ENCODE measurements around the gene PAK6.

The PAK6 gene

DNA sequence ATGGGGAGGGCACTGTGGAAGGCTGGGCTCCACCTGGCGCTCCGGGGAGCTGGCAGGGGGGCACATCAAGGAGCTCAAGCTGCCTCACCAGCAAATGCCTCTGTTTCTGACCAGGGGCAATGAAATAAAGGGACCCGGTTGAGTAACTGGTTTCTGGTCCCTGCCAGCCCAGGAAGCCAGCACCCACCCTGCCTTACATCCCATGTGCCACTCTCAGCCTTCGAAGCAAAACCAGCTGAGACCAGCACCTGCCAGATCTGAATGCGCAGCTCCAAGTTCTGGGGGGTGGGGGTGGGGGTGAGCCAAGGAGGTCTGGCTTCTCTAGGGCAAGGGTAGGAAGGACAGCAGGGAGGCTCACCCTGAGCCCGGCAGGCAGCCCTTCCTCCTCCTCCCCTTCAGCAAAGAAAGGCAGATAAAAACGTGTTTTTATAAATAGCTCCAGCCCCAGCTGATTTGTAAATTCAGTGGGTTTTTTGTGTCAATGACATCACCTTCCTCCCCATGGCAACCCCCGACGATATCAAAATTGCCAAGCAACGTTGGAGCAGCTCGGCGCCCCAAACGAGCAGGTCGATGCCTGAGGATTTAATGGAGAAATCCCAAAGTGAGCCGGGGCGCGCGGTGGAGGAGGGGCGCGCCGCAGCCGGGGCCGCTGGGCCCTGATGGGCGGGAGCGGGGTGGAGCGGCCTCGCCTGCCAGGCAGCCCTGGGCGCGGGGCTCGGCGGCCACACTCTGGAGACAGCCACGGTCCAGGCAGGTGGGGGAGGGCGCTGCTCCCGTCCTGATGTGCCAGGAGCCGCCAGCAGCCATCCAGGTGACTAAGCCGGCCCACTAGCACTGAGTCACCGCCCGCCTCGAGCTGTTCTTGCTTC, at the start of gene PAK6:
Gene PAK6, plus strand, starts transcription at position 532 of the 872 bp plus-strand sequence. CDS start 25,723 bp downstream, outside the sequence.
- Histone ChIP-seq H3K27ac (no peak within 1 kb of the TSS), H3K4me3 (peak within 1 kb of the TSS; percentile 71)
- TF ChIP-seq, protein P1, sequence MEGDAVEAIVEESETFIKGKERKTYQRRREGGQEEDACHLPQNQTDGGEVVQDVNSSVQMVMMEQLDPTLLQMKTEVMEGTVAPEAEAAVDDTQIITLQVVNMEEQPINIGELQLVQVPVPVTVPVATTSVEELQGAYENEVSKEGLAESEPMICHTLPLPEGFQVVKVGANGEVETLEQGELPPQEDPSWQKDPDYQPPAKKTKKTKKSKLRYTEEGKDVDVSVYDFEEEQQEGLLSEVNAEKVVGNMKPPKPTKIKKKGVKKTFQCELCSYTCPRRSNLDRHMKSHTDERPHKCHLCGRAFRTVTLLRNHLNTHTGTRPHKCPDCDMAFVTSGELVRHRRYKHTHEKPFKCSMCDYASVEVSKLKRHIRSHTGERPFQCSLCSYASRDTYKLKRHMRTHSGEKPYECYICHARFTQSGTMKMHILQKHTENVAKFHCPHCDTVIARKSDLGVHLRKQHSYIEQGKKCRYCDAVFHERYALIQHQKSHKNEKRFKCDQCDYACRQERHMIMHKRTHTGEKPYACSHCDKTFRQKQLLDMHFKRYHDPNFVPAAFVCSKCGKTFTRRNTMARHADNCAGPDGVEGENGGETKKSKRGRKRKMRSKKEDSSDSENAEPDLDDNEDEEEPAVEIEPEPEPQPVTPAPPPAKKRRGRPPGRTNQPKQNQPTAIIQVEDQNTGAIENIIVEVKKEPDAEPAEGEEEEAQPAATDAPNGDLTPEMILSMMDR (IDR thresholded peaks at IDR 0.05): no peak
- DNase-seq (ENCODE audit: low spot score): no peak

DNA sequence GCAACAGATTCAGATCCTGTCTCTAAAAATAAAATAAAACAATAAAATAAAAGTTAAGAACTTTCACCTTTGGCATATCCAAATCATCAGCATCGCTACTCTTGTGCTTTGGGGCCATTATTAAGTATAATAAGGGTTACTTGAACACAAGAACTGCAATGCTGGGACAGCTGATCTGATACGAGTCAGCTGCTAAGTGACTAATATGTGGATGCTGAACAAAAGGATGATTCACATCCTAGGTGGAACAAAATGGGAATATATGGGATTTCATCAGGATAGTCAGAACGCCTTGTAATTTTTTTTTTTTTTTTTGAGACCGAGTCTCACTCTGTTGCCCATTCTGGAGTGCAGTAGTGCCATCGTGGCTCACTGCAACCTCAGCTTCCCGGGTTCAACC, 48.3 kb upstream of the PAK6 start:
- H3K27ac ChIP-seq: no peak overlapping the region
- DNase-seq (ENCODE audit: low spot score): no peak
- TF ChIP-seq, protein P1 (IDR thresholded peaks at IDR 0.05): no peak
- no peak overlapping the region for H3K4me3 ChIP-seq

DNA sequence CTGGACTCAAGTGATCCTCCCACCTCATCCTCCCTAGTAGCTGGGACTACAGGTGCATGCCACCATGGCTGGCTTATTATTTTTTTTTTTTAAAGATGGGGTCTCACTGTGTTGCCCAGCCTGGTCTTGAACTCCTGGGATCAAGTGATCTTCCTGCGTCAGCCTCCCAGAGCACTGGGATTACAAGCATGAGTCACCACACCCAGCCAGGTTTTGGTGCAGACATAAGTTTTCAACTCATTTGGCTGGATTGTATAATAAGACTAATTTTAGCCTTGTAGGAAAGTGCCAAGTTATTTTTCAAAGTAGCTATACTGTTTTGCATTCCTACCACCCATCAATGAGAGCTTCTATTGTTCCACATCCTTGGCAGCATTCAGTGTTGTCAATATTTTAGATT, 45.9 kb upstream of the PAK6 start:
- no peak overlapping the region for H3K4me3 ChIP-seq
- H3K27ac ChIP-seq: no peak overlapping the region
- TF ChIP-seq, protein P1 (IDR thresholded peaks at IDR 0.05): no peak
- DNase-seq (ENCODE audit: low spot score): no peak

DNA sequence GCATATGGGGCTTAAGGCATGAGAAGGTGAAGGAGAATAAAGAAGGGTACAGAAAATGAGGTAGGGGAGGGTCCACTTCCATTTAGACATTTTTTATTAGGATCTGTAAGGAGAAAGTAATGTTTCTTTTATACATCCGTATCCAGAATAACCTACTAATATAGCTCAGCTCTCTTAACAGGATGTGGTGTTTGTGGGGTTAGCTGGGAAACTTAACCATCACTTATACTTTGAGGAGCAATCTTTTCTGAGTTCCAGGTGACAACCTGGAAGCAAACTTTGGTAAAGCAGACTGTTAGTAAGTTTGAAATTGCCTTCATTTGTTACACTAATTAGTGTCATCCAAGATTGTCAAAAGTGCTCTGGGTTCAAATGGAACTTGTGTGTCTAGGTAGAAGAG, 41.4 kb upstream of the PAK6 start:
- H3K4me3 ChIP-seq: no peak overlapping the region
- TF ChIP-seq, protein P1 (IDR thresholded peaks at IDR 0.05): no peak
- no peak for DNase-seq (ENCODE audit: low spot score)

DNA sequence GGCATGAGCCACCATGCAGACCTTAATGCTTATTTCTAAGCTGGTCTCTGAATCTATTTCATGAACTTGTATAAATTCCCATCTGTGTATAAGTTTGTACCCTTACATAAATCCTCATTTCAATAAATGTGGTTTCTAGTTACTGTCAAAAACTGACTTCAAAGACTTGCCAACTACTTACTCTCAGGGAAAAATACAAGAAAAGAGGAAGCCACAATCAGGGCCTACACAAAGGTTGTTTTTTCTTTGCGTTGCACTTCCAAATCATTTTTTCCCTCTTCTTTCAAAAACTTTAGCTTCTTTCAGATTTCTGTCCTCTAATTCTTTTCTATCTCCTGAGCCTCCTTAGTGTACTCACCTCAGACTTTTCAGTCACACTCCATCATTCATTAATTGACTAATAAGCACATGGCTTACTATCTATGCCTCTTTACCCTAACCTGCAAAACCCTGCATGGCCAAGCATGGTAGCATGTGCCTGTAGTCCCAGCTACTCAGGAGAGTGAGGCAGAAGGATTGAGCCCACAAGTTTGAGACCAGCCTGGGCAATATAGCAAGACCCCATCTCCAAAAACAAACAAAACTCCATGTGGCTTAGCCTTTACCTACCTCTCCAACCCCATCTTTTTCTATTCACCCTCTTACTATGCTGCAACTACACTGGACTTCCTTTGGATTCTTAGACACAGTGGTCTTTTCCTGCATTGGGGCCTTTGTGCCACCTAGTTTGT, 40.3 kb upstream of the PAK6 start:
- no peak overlapping the region for H3K27ac ChIP-seq
- H3K4me3 ChIP-seq: no peak overlapping the region
- DNase-seq (ENCODE audit: low spot score): no peak
- TF ChIP-seq, protein P1 (IDR thresholded peaks at IDR 0.05): no peak

More for the DNA sequence above, 41.4 kb upstream of the PAK6 start:
- H3K27ac ChIP-seq: no peak overlapping the region

DNA sequence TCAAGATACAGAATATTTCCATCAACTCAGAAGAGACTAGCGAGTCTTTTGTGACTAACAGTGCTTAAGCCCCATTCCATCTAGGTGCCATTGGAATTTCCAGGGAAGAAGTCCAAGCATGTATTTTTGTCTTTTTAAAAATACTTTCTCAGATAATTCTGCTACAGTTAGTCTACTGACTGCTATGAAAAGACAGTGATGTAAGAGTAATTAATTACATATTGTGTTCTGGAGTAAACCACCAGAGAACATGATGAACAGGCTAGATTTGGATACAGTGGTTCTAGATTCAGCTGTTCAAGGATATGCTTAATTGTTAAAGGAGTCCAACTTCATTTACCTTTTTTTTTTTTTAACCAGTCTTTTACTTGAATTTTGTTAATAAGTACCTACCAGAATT, 34.8 kb upstream of the PAK6 start:
- TF ChIP-seq, protein P1 (IDR thresholded peaks at IDR 0.05): no peak
- no peak overlapping the region for H3K27ac ChIP-seq
- H3K4me3 ChIP-seq: no peak overlapping the region
- no peak for DNase-seq (ENCODE audit: low spot score)

Measured in coronary artery (tissue), 2 donors.